ENCODE measurements around the gene FOXB2.

Gene FOXB2

GRCh38 chr9:77013932-77014596 lies 5.4 kb upstream of the FOXB2 start:
- in situ Hi-C loops (cut with HindIII; ENCODE audit: low pct_ligation_motif_present, low sequenced_read_pairs): no loop called here
- H3K27me3 ChIP-seq (replicated peaks): peaks cover 84% of the 10 kb centered on the region
- H3K4me3 ChIP-seq (ENCODE audit: low read depth, low read length): no peak overlapping the region
- no peak for DNase-seq
- TF ChIP-seq CTCF (IDR thresholded peaks at IDR 0.05; ENCODE audit: low read depth, low read length, missing control alignments): no peak
- no peak overlapping the region for H3K27ac ChIP-seq
- no peaks in the 10 kb centered on the region for H3K36me3 ChIP-seq (replicated peaks)

- Histone ChIP-seq H3K4me3 (ENCODE audit: low read depth, low read length) (no peak overlapping the region), H3K27ac (no peak overlapping the region), H3K36me3 (replicated peaks) (no peaks in the 10 kb centered on the region), H3K27me3 (replicated peaks) (peaks cover 91% of the 10 kb centered on the region)
- no peak for DNase-seq
- TF ChIP-seq CTCF (IDR thresholded peaks at IDR 0.05; ENCODE audit: low read depth, low read length, missing control alignments): peak; percentile 56
- in situ Hi-C loops (cut with HindIII; ENCODE audit: low pct_ligation_motif_present, low sequenced_read_pairs): no loop called here
These were observed 4.7 kb upstream of the FOXB2 start for GRCh38 chr9:77014597-77015263.

DNA sequence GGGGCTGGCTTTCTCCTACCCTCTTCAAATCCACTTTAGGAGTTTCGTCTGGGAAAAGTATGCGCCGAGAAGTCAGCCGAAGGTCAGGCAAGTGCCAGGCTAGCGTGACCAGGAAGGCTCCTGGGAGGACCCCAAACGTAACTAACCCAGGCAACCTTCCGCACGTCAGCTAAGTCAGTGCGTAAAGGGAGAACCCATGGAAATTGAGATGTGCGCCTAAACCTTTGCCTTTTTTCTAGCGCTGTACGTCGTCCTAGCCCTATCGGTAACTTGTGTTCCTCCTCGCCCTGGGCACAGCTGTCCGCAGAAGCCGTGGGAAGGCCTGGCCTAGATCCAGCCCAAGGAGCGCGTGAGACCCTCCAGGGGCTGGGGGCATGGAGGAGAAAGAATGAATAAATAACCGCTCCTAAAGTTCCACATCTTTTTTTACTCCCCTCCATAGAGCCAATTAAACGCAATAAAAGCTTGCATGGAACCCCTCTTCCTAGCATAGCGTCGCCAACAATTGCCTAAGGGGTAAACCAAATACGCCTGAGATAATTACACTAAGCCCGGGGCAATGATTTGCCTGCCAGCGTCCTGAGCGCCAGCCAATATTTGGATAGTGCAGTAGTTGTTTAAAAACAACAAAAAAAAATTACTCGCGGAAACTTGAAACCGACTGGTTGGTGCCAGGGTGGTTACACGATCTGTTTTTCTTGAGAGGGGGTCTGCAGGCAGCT lies 4.0 kb upstream of the FOXB2 start:
- H3K27me3 ChIP-seq (replicated peaks): peaks cover 92% of the 10 kb centered on the region
- H3K27ac ChIP-seq: no peak overlapping the region
- H3K4me3 ChIP-seq (ENCODE audit: low read depth, low read length): no peak overlapping the region
- in situ Hi-C loops (cut with HindIII; ENCODE audit: low pct_ligation_motif_present, low sequenced_read_pairs): no loop called here
- DNase-seq: no peak
- no peaks in the 10 kb centered on the region for H3K36me3 ChIP-seq (replicated peaks)
- TF ChIP-seq CTCF (IDR thresholded peaks at IDR 0.05; ENCODE audit: low read depth, low read length, missing control alignments): no peak

DNA sequence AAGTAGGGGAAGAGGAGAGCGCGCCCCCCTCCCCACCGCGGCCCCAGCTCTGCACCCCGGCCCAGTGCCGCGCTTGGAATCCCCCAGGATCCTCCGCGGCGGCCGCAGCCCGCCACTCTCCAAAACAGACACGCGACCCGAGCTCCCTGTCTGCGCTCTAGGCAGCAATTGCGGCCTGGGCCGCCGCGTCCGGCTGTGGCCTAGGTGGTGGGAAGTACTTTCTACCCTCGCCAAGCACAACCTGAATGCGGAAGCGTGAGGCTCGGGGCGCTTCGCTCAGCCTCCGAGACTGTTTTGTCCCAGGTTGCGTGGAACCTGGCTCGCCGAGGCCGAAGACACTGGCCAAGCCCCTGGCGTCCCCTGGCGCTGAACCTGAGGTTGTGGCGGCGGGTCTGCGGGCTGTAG lies 3.3 kb upstream of the FOXB2 start:
- no peak for DNase-seq
- no peak overlapping the region for H3K27ac ChIP-seq
- H3K36me3 ChIP-seq (replicated peaks): no peaks in the 10 kb centered on the region
- no peak for TF ChIP-seq CTCF (IDR thresholded peaks at IDR 0.05; ENCODE audit: low read depth, low read length, missing control alignments)
- no peak overlapping the region for H3K4me3 ChIP-seq (ENCODE audit: low read depth, low read length)
- H3K27me3 ChIP-seq (replicated peaks): peaks cover 94% of the 10 kb centered on the region
- in situ Hi-C loops (cut with HindIII; ENCODE audit: low pct_ligation_motif_present, low sequenced_read_pairs): no loop called here

DNA sequence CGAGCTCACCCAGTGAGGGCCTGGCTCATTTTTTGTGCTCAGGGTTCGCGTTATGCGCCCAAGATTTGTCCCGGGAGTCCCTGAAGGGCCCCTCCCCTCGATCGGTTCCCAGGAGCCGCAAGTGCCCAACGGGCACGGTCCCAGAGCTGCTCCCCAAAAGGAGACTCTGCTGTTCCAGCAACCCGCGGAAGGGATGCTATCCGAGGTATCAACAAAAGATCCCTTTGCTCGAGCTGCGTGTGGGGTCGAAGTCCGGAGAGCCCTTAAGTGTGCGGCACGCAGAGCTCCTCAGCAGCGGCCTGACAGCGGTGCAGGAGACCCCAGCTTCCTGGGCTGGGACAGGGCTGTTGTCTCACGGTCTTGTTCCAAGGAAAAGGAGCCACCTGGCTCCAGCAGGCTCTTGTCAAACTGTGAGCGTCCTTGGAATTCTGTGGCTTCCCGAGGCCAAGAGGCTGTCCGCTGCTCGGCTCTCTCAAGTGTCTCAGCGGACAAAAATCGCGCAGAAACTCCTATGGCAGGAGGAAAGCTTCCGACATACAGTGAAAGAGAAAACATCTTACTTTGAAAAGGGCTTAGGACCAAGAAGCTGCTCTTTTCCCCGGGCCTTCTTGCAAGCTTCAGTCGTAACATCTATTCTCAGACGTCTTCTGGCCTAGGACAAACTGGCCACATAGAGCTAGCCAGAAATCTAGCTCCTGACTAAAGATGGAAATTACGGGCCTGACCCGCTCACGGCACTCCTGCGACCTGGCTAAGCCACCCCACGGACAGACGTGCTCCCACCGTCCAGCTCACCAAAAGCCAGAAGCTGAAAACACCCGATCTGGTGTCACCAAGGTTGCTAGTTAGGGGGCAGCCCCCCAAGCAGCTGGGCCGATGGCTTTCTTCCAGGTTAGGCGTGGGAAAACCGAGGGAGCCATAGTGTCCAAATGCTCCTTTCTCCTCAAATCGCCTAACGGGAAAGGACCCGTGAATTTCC lies 2.6 kb upstream of the FOXB2 start:
- in situ Hi-C loops (cut with HindIII; ENCODE audit: low pct_ligation_motif_present, low sequenced_read_pairs): no loop called here
- DNase-seq: no peak
- TF ChIP-seq CTCF (IDR thresholded peaks at IDR 0.05; ENCODE audit: low read depth, low read length, missing control alignments): no peak
- Histone ChIP-seq H3K4me3 (ENCODE audit: low read depth, low read length) (no peak overlapping the region), H3K27me3 (replicated peaks) (peaks cover 97% of the 10 kb centered on the region), H3K36me3 (replicated peaks) (no peaks in the 10 kb centered on the region), H3K27ac (no peak overlapping the region)

All from brain microvascular endothelial cell (primary cell).